ENCODE measurements around the gene FZD4. TPM values are rescaled to one million over a fixed set of nuclear protein-coding genes. Genes with fewer than 3 reads are reported as not detected.

FZD4 gene
- total and polyA plus RNA-seq, 2 donors (not counting 1 experiment from before 2014, with no cell fraction given) = 0.01 to 0.02 TPM

DNA sequence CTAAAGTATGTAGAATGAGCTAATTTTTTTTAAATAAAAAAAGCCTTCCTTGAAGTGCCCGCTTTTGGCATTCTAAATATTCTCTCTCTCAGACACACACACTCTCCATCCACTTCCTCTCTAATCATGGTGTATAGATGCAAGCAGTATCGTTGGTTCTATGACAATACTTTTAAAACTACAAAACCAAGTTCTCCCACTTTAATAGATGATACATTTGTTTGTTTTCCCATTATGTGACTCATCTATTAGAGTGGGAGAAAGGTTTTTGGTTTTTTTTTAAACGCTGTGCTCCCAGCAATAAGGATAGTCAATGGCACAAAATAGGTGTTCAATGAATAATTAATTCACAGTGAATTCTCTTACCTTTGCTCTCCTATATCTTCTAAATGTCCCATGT lies 44.6 kb downstream of the FZD4 start:
- intact Hi-C loops (cut with micrococcal nuclease) = no loop called here
- H3K9me3 ChIP-seq (ENCODE audit: control extremely low read depth in 1 of 3, control insufficient read depth in 2 of 3, insufficient read depth in 1 of 3, low read length in 2 of 3) = no peaks in the 10 kb centered on the region
- no peaks in the 10 kb centered on the region for H3K27me3 ChIP-seq (replicated peaks in 1 of 4; ENCODE audit: control extremely low read depth in 1 of 4, control insufficient read depth in 3 of 4, insufficient read depth in 4 of 4, low read length in 3 of 4)
- H3K27ac ChIP-seq (ENCODE audit: low read length in 2 of 2) = no peak overlapping the region
- ChIA-PET CTCF (no interaction called here), POLR2A (no interaction called here)
- Mint-ChIP-seq H3K9me3 (ENCODE audit: insufficient read depth) (no peaks in the 10 kb centered on the region), H3K27ac (no peak overlapping the region), H3K4me1 (no peaks in the 10 kb centered on the region), H3K4me3 (no peak overlapping the region), H3K27me3 (peaks cover 8% of the 10 kb centered on the region)
- no peaks in the 10 kb centered on the region for H4K20me1 ChIP-seq (ENCODE audit: control insufficient read depth, insufficient read depth, low read length, poor library complexity, severe bottlenecking)
- no peak for DNase-seq
- TF ChIP-seq CTCF (IDR thresholded peaks at IDR 0.05) (no peak), EZH2 (IDR thresholded peaks at IDR 0.05; ENCODE audit: borderline replicate concordance, insufficient read depth, low read depth, low read length, poor library complexity, severe bottlenecking) (no peak)
- H2AFZ ChIP-seq (ENCODE audit: insufficient read depth, low read depth, low read length, poor library complexity, severe bottlenecking) = no peak overlapping the region
- WGBS (ENCODE audit: insufficient coverage) = no CpG with 5 or more reads among the region's 3 CpGs
- H3K79me2 ChIP-seq (ENCODE audit: control insufficient read depth, insufficient read depth, low read length) = no peaks in the 10 kb centered on the region
- no peaks in the 10 kb centered on the region for H3K36me3 ChIP-seq (replicated peaks in 1 of 2; ENCODE audit: control extremely low read depth in 1 of 2, control insufficient read depth in 1 of 2, extremely low read depth in 1 of 2, insufficient read depth in 2 of 2, low read length in 1 of 2)
- H3K4me1 ChIP-seq (ENCODE audit: control insufficient read depth in 2 of 2, insufficient read depth in 2 of 2, low read length in 2 of 2) = no peaks in the 10 kb centered on the region
- H3K9ac ChIP-seq (ENCODE audit: low read length) = no peak overlapping the region
- no peak for ATAC-seq (ENCODE audit: low read depth)
- H3K4me3 ChIP-seq (ENCODE audit: control extremely low read depth in 1 of 5, extremely low read depth in 1 of 5, insufficient read depth in 1 of 5, low read depth in 2 of 5, low read length in 4 of 5) = no peak overlapping the region
- H3K4me2 ChIP-seq (replicated peaks; ENCODE audit: low read depth, low read length, poor library complexity, severe bottlenecking) = no peak overlapping the region

GRCh38 chr11:86906198-86906597 lies 49.0 kb downstream of the FZD4 start:
- H3K27ac Mint-ChIP-seq = no peak overlapping the region
- Histone ChIP-seq H2AFZ (ENCODE audit: insufficient read depth, low read depth, low read length, poor library complexity, severe bottlenecking) (no peak overlapping the region), H3K79me2 (ENCODE audit: control insufficient read depth, insufficient read depth, low read length) (no peaks in the 10 kb centered on the region), H3K27ac (ENCODE audit: low read length in 2 of 2) (no peak overlapping the region), H3K9me3 (ENCODE audit: control extremely low read depth in 1 of 3, control insufficient read depth in 2 of 3, insufficient read depth in 1 of 3, low read length in 2 of 3) (no peaks in the 10 kb centered on the region), H4K20me1 (ENCODE audit: control insufficient read depth, insufficient read depth, low read length, poor library complexity, severe bottlenecking) (no peaks in the 10 kb centered on the region), H3K9ac (ENCODE audit: low read length) (no peak overlapping the region), H3K4me1 (ENCODE audit: control insufficient read depth in 2 of 2, insufficient read depth in 2 of 2, low read length in 2 of 2) (no peaks in the 10 kb centered on the region), H3K27me3 (replicated peaks in 1 of 4; ENCODE audit: control extremely low read depth in 1 of 4, control insufficient read depth in 3 of 4, insufficient read depth in 4 of 4, low read length in 3 of 4) (no peaks in the 10 kb centered on the region), H3K36me3 (replicated peaks in 1 of 2; ENCODE audit: control extremely low read depth in 1 of 2, control insufficient read depth in 1 of 2, extremely low read depth in 1 of 2, insufficient read depth in 2 of 2, low read length in 1 of 2) (no peaks in the 10 kb centered on the region), H3K4me2 (replicated peaks; ENCODE audit: low read depth, low read length, poor library complexity, severe bottlenecking) (no peak overlapping the region), H3K4me3 (ENCODE audit: control extremely low read depth in 1 of 5, extremely low read depth in 1 of 5, insufficient read depth in 1 of 5, low read depth in 2 of 5, low read length in 4 of 5) (no peak overlapping the region)
- POLR2A ChIA-PET = no interaction called here
- intact Hi-C loops (cut with micrococcal nuclease) = no loop called here
- H3K4me1 Mint-ChIP-seq = no peaks in the 10 kb centered on the region
- CTCF ChIA-PET = no interaction called here
- TF ChIP-seq CTCF (IDR thresholded peaks at IDR 0.05) (no peak), EZH2 (IDR thresholded peaks at IDR 0.05; ENCODE audit: borderline replicate concordance, insufficient read depth, low read depth, low read length, poor library complexity, severe bottlenecking) (no peak)
- no peak overlapping the region for H3K4me3 Mint-ChIP-seq
- ATAC-seq (ENCODE audit: low read depth) = no peak
- WGBS (ENCODE audit: insufficient coverage) = 93% methylated on average over 24 of the region's 24 CpGs
- no peaks in the 10 kb centered on the region for H3K9me3 Mint-ChIP-seq (ENCODE audit: insufficient read depth)
- no peak for DNase-seq
- peaks cover under 1% of the 10 kb centered on the region for H3K27me3 Mint-ChIP-seq

Measured in B cell (primary cell).